A673 (cell line): Measurements from ENCODE around the gene C13orf46. TPM values are rescaled to one million over a fixed set of nuclear protein-coding genes. Genes with fewer than 3 reads are reported as not detected.

Experiments used
- BruUV-seq: library from RNA; stranded (reverse); fragments of 400-500 nt; replicated peaks from 2 replicates; lab custom pipeline; 2021; lab: Mats Ljungman, UMichigan
- CTCF ChIA-PET: fragments of 300-600 bp; sonication (Branson Sonifier 250); formaldehyde crosslinking; loops from one replicate; lab custom pipeline; 2022; ENCODE audit warnings: antibody characterized with exemption; lab: Charles Lee
- POLR2A ChIA-PET: fragments of 300-600 bp; sonication (Branson Sonifier 250); formaldehyde crosslinking; loops from one replicate; lab custom pipeline; 2022; ENCODE audit warnings: antibody characterized with exemption; ENCODE audit not compliant: low non-redundant PET; lab: Charles Lee
- DNase-seq: peaks from one replicate; pipeline ENCODE4 v3.0.0-alpha.2; 2015; ENCODE audit warnings: low spot score
- H3K27ac ChIP-seq: fragments of 200-600 bp; sonication (generic); 2 replicates; pipeline ENCODE4 v1.5.1; 2016; ENCODE audit warnings: mixed run types, low read depth, mild to moderate bottlenecking, mixed read lengths, antibody characterized with exemption, low read length; ENCODE audit not compliant: poor library complexity, severe bottlenecking
- H3K27me3 ChIP-seq: fragments of 200-600 bp; sonication (generic); replicated peaks from 2 replicates; pipeline ENCODE4 v1.6.1; 2017; ENCODE audit warnings: mixed run types, low read depth, mild to moderate bottlenecking, mixed read lengths, antibody characterized with exemption, low read length; ENCODE audit not compliant: insufficient read depth, poor library complexity
- H3K36me3 ChIP-seq: fragments of 200-600 bp; sonication (generic); 2 replicates; pipeline ENCODE4 v1.6.1; 2016; ENCODE audit warnings: mixed run types, mild to moderate bottlenecking, mixed read lengths, antibody characterized with exemption, low read length; ENCODE audit not compliant: insufficient read depth, poor library complexity, severe bottlenecking
- H3K4me1 ChIP-seq: fragments of 200-600 bp; sonication (generic); 2 replicates; pipeline ENCODE4 v1.6.1; 2017; ENCODE audit warnings: mixed run types, mild to moderate bottlenecking, mixed read lengths, antibody characterized with exemption, low read length; ENCODE audit not compliant: insufficient read depth, poor library complexity, severe bottlenecking
- H3K4me3 ChIP-seq: fragments of 200-600 bp; sonication (generic); 2 replicates; pipeline ENCODE4 v1.5.1; 2016; ENCODE audit warnings: low read depth, mixed run types, mild to moderate bottlenecking, mixed read lengths, low read length; ENCODE audit not compliant: poor library complexity, severe bottlenecking
- H3K9me3 ChIP-seq: fragments of 200-600 bp; sonication (generic); 2 replicates; pipeline ENCODE4 v1.6.1; 2016; ENCODE audit warnings: mixed run types, low read depth, mild to moderate bottlenecking, mixed read lengths, antibody characterized with exemption, low read length; ENCODE audit not compliant: poor library complexity, severe bottlenecking
- CTCF ChIP-seq: fragments of 300-800, 200-600 bp; sonication (generic); conservative IDR thresholded peaks from 2 replicates; pipeline ENCODE4 v1.5.1; 2017; ENCODE audit warnings: low read depth, mild to moderate bottlenecking, antibody characterized with exemption, low read length, moderate library complexity, mixed read lengths
- EZH2 ChIP-seq: fragments of 200-600 bp; sonication (generic); IDR thresholded peaks from 2 replicates; pipeline ENCODE4 v1.6.1; 2017; ENCODE audit warnings: borderline replicate concordance, low read depth, mild to moderate bottlenecking, mixed read lengths, antibody characterized with exemption, low read length; ENCODE audit not compliant: poor library complexity, severe bottlenecking
- intact Hi-C: fragments of 100-400 bp; cut with micrococcal nuclease; formaldehyde crosslinking; loops from one replicate; pipeline ENCODE4 v1.10.0; 2022; ENCODE audit not compliant: unreplicated experiment
- total RNA-seq: library from RNA; stranded (reverse); gene quantifications from 2 replicates; pipeline ENCODE4 v1.2.3, GENCODE V29; 2021

Gene C13orf46
- total RNA-seq, 1 experiment from 2014 or later = 3.6 TPM

DNA sequence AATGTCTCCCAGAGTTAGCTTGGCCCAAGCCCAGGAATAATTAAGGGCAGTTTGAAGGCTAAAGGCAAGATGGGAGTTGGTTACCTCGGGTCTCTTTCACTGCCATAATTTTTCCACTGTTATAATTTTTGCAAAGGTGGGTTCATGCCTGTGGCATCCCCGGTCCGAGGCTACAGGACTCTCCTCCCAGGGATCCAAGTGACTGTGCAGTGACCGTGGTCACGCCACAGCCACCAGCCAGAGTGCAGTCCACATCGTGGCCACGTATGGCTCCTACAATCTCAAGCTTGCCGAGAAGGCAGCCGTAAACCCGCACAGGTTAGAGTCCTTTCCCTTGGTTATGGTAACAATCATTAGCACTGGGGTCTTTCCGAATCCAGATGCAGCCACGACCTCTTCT is 36.8 kb downstream of the C13orf46 start:
- CTCF ChIA-PET = no interaction called here
- H3K27ac ChIP-seq = no peak overlapping the region
- H3K4me1 ChIP-seq = no peaks in the 10 kb centered on the region
- no peak for TF ChIP-seq EZH2
- no peaks in the 10 kb centered on the region for H3K9me3 ChIP-seq
- POLR2A ChIA-PET = no interaction called here
- H3K27me3 ChIP-seq = no peaks in the 10 kb centered on the region
- intact Hi-C loops = no loop called here
- DNase-seq = no peak
- BruUV-seq = no TSS peak
- H3K36me3 ChIP-seq = no peaks in the 10 kb centered on the region
- no peak overlapping the region for H3K4me3 ChIP-seq

- no peak for DNase-seq
- no peak for TF ChIP-seq EZH2
- CTCF ChIA-PET = no interaction called here
- H3K27ac ChIP-seq = no peak overlapping the region
- H3K36me3 ChIP-seq = no peaks in the 10 kb centered on the region
- POLR2A ChIA-PET = no interaction called here
- H3K27me3 ChIP-seq = no peaks in the 10 kb centered on the region
- no TSS peak for BruUV-seq
- no peaks in the 10 kb centered on the region for H3K9me3 ChIP-seq
- H3K4me1 ChIP-seq = no peaks in the 10 kb centered on the region
- H3K4me3 ChIP-seq = no peak overlapping the region
- intact Hi-C loops = no loop called here
These were observed 37.5 kb downstream of the C13orf46 start for GRCh38 chr13:113936166-113936965.

GRCh38 chr13:113935001-113935844 is 38.7 kb downstream of the C13orf46 start:
- CTCF ChIA-PET = no interaction called here
- Histone ChIP-seq H3K27ac (no peak overlapping the region), H3K36me3 (no peaks in the 10 kb centered on the region), H3K27me3 (no peaks in the 10 kb centered on the region), H3K9me3 (no peaks in the 10 kb centered on the region), H3K4me1 (no peaks in the 10 kb centered on the region), H3K4me3 (no peak overlapping the region)
- intact Hi-C loops = no loop called here
- TF ChIP-seq EZH2 (no peak), CTCF (no peak)
- no TSS peak for BruUV-seq
- POLR2A ChIA-PET = no interaction called here
- DNase-seq = no peak

DNA sequence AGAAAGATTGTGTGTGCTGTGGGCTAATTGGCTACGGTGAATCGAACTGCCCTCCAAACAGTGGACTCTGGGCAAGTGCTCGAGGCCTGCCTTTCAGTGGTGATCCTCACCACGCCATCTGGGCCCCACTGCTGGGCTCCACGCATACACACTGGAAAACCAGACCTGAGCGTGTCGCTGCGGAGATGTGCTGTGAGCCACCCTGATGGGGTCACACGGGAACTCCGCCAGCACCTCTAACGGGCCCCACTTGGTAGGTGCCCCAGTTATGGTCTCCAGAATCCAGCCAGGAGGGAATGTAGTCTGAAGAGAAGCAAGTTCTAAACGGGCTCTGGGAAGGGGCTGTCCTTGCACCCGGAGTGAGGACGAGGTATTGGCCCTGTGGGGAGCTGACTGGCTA is 39.3 kb downstream of the C13orf46 start:
- ChIA-PET POLR2A (no interaction called here), CTCF (no interaction called here)
- Histone ChIP-seq H3K27ac (no peak overlapping the region), H3K4me3 (no peak overlapping the region), H3K36me3 (no peaks in the 10 kb centered on the region), H3K4me1 (no peaks in the 10 kb centered on the region), H3K9me3 (no peaks in the 10 kb centered on the region), H3K27me3 (no peaks in the 10 kb centered on the region)
- no peak for DNase-seq
- no peak for TF ChIP-seq CTCF
- TF ChIP-seq EZH2 = no peak
- no TSS peak for BruUV-seq
- intact Hi-C loops = no loop called here
